GM21381 (cell line): ENCODE measurements around the gene GALNT14.

ENCODE experiments used
- ATAC-seq: cut with Tn5 transposase; IDR thresholded peaks from one replicate; pipeline ENCODE4 v1.9.1; 2021; ENCODE audit warnings: mild to moderate bottlenecking, moderate library complexity; ENCODE audit not compliant: unreplicated experiment

Gene GALNT14

DNA sequence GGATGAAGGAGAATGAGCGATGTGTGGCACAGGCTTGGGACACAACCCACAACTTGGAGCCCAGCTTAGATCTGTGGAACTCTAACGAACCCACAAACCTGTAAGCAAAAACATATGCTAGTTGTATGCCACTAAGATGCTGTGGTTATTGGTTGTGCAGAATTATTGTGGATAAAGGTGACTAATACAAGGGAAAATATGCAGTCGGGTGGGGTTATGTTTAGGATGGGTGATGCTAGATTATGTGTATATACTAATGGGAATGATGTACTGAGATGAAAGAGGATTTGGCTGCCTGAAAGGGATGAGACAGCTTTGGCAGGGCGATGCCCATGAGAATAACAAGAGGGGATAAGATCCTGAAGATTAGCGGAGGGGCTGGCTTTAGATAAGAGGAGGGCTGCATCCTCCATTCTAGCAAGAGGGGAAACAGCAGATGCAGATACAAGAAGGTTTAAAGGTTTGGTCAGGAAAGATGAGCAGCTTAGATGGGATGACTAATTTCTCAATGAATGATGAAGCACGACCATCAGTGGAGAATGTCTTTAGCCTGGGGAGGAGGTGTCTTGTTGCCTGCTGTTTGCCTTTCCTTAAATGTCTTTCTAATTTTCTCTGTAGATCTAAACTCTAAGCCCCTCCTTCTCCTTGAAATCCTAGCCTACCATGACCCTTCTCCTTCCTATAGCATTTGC is 49.6 kb downstream of the GALNT14 start:
- no peak for ATAC-seq

DNA sequence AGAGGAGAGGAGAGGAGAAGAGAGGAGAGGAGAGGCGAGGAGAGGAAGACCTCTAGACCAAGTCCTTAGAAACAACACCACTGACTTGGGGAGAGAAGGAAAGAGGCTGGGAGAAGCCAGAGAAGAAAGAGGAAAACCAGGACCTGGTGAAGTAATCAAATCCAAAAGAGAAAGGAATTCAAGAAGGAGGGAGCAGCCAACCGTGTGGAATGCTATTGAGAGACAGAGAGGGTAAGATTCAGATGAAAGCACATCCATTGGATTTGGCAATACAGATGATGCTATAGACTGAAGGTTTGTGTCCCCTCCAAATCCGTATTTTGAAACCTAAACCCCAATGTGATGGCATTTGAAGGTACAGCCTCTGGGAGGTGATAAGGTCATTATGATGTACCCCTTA is 50.7 kb downstream of the GALNT14 start:
- no peak for ATAC-seq

DNA sequence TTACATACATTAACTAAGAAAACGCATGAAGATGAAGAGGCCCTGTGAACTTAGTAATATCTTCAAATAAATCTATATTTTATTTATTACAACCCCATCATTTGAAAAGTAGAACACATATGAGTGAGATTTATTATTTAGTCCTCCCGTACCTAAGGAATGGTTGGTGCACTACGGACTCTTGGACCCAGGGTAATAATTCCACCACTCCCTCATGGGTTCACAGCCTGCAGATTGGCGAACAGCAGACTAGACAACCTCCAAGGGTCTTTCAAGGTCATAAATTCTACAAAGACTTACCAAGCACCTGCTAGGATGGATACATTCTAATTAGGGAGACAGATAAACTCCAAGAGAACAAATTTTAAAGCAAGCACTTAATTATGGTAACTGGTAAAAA is 51.6 kb downstream of the GALNT14 start:
- no peak for ATAC-seq

DNA sequence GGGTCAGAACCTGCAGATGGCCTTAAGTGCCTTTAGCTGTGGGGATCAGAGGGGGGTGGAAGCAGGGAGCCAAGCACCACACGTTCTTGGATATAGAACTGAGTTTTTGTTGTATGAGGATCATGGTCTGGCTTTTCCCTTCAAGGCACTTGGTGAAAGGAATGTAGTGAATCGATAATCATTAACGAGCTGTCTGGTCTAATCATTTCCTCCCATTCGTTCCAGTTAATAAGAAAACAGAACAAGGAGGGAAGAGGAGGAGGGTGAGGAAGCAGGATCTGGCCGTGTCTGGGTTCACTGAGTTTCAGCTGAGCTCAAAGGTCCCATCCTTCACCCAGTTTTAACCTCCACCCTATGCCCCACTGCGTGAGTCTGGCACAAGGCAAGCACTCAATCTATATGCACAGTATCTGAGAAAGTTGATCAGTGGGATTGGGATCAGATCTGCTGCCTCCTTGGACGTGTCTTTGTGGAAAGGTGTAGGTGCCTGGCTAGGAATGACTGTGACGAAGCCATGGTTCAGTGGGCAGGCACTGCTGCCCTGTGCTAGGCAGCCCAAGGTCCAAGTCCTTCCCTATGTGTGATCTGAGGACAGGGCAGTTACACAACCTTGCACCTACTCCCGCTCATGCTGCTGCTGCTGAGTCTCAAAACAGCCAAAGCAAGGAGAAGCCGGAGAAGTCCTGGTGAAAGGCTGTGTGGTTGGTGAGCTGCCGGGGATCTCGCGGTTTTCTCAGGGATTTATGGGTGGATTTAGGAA is 54.8 kb downstream of the GALNT14 start:
- no peak for ATAC-seq

DNA sequence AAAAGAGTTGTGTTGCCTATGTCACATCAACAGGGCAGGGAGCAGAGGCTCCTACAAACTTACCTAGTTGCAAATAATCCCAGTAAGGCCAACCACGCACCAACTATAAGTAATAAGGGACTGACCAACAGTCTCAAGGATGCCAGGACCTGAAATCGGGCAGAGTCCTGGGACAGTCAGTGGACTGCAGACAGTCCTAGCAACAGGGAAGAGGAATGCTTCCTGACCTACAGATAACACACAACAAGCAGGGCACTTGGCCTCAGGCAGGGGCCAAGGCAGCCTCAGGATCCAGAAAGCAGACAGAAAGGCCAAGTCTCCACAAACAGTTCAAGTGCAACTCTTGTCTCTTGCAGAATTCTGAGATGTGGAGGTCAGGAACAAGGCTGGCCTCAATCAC is 56.2 kb downstream of the GALNT14 start:
- ATAC-seq, result no peak

DNA sequence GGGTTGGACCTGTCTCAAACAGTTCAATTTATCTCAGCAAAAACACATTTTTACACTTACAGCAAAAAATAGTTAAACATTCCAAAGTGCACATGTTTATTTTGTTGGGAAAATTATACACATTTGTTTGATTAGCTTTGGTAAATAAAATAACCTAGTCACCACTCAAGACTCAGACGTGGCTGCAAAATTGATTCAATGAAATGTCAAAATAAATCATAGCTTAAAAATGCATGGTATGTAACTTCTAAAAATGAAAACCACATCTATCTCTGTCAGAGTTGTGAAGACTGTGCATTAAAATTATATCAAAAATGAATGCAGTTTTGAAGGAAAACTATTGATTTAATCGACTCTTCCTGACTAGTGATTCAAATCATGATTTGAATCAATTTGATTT is 56.7 kb downstream of the GALNT14 start:
- ATAC-seq, result no peak

DNA sequence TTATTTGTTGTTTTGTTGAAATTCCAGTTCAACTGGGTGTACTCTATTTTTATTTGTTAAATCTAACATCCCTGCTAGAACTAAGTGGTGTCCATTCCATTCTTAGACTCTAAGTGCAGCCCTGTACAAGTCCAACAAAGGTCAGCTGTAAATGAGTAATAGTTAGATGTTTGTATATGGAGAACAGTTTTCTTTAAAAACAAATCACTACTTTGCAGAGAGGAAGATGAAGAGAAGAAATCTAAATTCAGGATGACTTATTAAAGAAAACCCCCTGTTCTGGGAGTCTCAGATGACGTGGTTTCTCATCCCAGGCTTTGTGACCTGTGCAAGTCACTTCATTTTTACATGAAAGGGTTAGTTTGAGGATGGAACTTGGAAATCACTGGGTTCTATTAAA is 57.9 kb downstream of the GALNT14 start:
- ATAC-seq, result no peak

DNA sequence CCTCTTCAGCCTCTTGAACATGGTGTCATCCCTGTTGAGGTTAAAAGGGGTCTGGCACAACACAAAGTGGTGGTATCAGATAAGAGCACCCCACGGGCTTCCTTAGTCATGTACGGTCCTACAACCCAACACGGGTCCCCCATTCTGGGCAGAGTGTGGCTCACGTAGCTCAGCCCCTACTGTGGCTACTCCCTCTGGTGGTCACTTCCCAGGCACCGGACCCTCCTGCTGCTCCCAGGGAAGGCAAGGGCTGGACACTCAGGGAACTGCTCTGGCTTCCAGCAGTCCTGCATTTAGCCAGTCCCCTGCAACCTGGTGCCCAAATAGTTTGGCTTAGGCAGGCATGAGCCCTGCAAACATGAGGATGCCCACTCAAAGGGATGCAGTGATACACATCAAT is 58.6 kb downstream of the GALNT14 start:
- ATAC-seq, result no peak

DNA sequence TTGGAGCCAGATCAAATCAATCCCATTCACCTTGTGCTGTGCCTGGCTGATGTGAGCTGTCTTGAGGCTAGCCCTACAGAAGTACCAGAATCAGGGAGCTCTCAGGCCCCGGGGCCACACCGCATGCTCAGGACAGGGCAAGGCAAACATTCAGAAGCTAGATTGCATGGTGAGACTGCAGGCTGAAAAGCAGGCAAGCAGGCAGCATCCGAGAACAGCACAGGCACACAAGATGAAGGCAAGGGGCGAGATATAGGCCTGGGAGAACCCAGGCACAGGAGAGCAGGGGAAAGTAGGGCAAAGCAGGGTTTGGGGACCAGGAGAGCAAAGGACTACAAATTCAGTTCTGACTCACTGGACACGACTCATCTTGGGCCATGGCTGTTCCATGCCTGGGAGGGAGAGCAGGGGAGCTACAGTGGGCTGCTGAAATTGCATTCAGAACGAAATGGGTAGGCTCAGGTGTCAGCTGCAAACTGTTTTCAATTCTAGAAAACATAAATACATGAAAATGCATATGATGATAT is 59.6 kb downstream of the GALNT14 start:
- no peak for ATAC-seq

DNA sequence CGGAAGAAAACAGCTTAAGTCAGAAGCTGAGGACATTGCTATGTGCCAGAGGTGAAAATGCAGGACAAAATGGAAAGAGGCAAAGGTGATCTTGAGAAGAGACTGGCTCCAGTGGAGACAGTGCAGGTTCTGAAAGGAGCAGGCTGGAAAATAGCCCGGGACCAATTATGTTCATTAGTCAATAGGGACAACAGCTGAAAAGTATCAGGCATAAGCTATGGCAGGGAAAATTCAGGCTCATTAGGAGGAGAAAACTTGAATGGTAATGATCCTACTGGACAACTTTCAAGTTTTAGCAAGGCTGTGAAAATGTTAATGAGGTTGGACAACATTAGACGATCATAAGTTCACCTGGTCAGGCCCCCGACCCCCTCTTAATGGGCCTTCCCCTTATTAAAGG is 60.2 kb downstream of the GALNT14 start:
- no peak for ATAC-seq

DNA sequence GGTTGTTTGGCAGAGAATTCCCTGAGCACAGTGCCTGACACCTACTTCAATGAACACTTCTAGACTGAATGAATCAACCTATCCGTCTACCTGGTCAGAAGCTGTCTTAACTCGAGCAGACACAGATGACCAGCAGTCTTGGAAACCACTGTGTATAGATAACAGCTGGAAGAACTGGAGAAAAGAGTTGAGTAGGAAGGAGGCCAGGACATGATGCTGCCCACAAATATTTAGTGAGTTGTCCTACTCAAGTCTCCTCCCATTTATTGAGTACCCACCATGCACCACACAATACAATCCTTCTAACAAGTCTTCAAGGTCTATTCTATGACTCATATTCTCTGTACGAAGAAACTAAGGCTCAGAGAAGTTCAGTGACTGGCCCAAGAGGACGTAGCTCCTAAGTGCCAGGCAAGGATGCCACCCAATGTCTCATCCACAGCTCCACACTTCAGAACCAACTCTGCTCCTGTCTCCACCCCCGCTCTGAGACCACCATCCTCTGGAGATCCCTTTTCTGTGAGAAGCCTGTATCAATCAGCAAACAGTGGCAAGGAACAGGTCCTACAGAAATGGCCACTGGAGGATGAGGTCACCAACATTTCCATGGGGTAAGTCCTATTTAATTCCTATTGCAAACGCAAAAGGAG is 62.2 kb downstream of the GALNT14 start:
- no peak for ATAC-seq

DNA sequence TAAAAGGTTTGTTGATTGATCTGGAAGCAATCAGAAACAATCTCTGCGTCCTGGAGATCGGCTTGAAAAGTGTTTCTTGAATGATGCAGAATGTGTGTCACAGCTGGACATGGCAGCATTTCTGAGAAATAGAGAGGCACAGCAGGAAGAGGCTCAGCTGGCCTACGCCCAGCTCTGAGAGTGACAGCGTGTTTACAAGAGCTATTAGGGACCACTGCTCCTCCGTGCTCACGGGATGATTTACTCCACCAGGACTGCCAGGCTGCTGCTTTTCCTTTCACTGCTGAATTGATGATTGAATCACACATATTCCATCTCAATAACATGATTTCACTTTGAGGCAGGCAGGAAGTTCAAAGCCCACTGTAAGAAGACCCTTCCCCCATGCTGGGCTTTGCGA is 62.8 kb downstream of the GALNT14 start:
- ATAC-seq, result no peak

DNA sequence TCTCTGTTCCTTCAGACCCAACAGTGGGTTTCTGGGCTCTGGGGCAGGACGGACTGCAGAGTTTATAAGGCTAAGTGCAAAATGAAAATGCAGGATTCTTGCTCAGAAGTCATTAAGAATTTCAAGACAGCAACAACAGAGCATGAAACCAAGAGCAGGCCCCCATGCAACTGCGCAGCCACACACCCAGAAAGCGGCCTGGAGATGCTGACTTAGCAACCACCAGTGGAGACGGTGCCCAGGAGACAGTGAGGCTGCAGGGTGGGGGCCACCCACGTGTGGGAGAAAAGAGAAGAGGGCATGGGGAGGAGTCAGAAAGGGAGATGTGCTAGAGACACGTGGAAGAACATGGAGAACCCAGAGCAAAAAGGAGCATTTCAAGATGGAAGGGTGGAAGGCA is 66.5 kb downstream of the GALNT14 start:
- no peak for ATAC-seq

DNA sequence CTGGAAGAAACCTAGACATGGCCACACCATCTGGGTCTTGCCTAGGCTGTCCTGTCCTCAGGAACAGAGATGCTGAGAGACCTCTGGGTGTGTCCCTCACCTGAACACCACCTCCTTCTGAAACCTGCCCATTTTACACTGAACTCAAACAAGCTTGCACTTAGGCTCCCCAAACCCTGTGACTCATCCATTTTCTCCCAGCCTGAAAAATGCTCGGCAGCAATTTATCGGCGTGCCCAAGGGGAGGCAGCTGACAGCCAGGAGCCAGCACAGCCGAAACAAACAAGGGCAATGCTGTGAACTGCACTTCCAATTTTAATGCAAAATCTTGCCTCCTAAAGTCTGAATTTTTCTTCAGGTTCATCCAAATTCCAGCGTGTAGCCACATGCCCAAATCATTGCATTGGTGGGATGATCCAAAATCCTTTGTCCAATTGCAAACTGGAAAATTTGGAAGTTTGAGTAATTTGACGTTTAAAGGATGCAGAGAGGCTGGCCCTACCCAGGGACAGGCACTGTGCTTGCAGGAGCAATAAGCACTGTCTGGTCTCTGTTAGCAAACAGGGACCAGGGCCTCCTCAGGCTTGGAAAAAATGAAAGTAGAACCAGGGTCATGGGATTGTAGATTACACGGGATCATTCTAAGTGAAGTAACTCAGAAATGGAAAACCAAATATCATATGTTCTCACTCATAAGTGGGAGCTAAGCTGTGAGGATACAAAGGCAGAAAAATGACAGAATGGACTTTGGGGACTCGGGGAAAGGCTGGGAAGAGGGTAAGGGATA is 67.7 kb downstream of the GALNT14 start:
- no peak for ATAC-seq

DNA sequence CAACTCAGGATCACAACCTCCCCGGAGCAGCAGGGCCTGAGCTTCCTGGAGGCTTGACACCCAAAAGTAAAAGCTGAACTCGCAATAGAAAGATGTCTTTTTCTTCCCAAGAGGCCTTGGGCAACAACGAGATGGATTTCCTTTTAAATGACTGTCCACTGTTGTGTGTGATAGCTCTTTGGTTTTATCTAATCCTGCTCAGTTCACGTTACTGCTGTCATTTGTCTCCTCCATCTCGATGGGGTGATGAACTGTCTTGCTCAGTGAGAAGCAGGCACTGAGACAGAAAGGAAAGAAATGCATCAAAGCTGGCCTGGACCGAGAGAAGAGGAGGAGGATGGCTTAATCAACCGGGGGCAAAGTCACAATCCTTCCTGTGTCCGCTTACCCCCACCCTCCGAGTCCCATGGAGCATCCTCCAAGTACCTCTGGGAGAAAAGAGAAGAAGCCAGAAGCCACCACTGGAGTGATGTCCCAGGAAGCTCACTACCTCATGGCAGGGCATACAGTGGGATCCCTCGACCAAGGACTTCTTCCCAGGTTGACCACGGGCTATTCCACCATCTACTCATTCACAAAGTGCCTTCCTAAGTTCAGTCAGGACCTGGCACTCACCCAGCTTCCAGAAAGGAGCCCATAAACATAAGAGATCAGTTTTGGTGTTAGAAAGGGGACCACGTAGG is 68.5 kb downstream of the GALNT14 start:
- ATAC-seq, result no peak

DNA sequence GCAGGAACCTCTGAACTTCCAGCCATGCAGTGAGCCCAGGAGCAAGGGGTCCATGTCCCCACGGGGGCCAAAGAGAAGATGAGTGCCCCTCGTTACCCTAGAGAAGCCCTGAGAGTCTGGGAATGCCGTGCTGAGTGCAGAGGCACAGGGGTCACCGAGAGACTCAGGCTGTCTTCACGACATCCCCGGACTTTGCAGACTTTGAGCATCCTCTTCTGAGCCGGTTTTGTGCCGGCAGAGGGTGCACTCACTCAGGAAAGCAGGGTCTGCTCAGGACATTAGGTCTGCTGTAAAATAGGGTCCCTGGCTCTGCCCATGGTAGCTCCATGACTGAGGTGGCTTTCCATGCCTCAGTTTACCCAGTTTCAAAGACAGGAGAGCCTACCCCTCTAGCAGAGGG is 71.0 kb downstream of the GALNT14 start:
- ATAC-seq, result no peak

DNA sequence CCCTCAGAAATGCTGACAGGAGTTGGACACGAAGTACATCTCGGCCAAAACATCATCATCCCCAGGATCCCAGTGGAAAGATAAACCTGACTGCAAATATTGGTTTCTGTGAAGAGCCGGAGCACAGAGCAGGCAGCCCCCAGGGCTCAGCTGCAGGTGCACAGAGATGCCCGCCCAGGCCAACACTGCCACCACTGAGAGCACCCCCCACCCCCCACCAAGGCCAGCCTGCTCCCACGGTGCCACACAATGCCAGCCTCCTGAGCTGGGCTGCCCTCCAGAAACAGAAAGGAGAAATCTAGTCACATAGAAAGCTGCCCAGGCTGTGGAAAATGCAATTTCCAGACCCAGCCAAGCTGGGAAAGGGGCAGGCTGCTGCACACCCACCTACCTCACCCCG is 71.7 kb downstream of the GALNT14 start:
- ATAC-seq, result no peak

DNA sequence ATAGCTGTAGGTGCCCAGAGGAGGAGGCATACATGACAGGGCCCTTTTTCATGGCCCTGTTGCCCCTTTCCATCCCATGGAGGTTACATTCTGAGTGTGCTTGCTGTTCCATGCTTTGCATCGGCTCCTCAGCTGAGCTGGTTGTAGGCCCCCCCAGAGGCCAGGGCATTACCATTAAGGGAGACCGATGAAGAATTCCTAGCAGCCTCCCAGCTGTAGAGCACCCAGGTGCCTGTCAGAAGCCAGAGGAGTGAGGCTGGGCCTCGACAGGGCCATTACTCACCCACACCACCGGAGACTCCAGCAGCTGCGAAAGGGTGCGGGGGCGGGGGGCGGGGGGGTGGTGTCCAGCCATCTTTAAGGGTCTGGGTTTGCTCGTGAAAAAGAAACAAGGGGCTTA is 72.2 kb downstream of the GALNT14 start:
- ATAC-seq, result no peak

DNA sequence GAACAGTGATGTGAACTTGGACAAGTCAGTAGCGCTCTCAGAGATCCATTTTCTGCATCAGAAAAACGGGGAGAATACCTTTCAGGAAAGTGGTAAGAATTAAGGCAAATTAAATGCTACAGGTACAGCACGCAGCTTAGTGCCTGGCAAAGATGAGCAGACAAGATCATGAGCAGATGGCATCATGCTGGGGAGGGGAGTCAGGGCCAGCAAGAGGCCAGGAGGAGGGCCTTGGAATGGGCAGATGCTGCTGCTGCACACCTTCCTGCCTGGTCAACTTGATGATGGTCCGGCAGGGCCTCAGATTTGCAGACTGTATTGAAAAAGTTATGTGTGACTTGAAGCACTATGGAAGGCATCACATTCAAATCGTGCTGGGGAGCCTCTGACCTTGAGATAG is 72.9 kb downstream of the GALNT14 start:
- ATAC-seq, result no peak

DNA sequence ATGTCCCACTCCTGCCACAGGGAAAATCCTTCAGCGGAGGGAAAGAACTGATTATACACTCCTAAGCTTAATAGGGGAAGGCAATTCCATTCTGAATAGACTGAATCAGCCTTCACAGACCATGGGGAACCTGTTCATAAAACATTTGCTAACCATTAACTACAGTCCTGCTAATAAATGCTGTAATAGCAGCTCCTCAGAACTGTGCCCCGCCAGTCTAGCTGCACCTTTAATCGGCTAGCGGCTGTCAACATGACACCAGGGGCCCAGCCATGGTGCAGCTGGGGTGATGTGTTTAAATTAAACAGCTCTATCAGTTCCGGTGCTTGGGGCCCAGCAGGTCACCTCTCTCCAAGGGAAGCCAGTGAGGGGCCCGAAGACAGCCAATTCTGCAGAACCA is 77.8 kb downstream of the GALNT14 start:
- ATAC-seq, result no peak
